ENCODE data around the gene ZNF678.
"Not testable (repeated sequence)": the region's sequence is repeated elsewhere in the genome, so short reads cannot be mapped to it uniquely, and the experiment has no call there.

DNA sequence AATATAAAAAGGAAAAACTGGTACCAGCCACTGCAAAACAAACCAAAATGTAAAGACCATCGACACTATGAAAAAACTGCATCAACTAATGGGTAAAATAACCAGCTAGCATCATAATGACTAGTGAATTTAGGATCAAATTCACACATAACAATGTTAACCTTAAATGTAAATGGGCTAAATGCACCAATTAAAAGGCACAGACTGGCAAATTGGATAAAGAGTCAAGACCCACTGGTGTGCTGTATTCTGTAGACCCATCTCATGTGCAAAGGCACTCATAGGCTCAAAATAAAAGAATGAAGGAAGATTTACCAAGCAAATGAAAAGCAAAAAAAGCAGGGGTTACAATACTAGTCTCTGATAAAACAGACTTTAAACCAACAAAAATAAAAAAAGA lies 138.3 kb downstream of the ZNF678 start:
- TF ChIP-seq POLR2A (IDR thresholded peaks at IDR 0.05), result not testable (repeated sequence)
- TF ChIP-seq, protein P1, sequence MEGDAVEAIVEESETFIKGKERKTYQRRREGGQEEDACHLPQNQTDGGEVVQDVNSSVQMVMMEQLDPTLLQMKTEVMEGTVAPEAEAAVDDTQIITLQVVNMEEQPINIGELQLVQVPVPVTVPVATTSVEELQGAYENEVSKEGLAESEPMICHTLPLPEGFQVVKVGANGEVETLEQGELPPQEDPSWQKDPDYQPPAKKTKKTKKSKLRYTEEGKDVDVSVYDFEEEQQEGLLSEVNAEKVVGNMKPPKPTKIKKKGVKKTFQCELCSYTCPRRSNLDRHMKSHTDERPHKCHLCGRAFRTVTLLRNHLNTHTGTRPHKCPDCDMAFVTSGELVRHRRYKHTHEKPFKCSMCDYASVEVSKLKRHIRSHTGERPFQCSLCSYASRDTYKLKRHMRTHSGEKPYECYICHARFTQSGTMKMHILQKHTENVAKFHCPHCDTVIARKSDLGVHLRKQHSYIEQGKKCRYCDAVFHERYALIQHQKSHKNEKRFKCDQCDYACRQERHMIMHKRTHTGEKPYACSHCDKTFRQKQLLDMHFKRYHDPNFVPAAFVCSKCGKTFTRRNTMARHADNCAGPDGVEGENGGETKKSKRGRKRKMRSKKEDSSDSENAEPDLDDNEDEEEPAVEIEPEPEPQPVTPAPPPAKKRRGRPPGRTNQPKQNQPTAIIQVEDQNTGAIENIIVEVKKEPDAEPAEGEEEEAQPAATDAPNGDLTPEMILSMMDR (IDR thresholded peaks at IDR 0.05), result not testable (repeated sequence)
